SU-DHL-6 (cell line): ENCODE measurements around the gene RPL41.
A peak's percentile ranks its signal among the peaks of the same experiment; 100 is the strongest.

Experiments used
- H2AFZ ChIP-seq: fragments of 200-600 bp; sonication (generic); 2 replicates; pipeline ENCODE4 v1.6.1; 2014; ENCODE audit warnings: low read depth, mild to moderate bottlenecking, moderate library complexity, mixed read lengths, antibody characterized with exemption, low read length; ENCODE audit not compliant: severe bottlenecking
- H3F3A ChIP-seq: fragments of 200-600 bp; shearing (Covaris generic); 2 replicates; pipeline ENCODE4 v1.6.0; 2016; ENCODE audit warnings: antibody characterized with exemption, mild to moderate bottlenecking; ENCODE audit not compliant: insufficient read depth
- H3K27ac ChIP-seq: fragments of 200-600 bp; sonication (generic); 2 replicates; pipeline ENCODE4 v1.5.1; 2016; ENCODE audit warnings: low read depth, mild to moderate bottlenecking, low read length, moderate library complexity, mixed read lengths
- H3K27me3 ChIP-seq: fragments of 200-600 bp; sonication (generic), shearing (Covaris generic); 2 replicates; pipeline ENCODE4 v1.6.0; 2014; ENCODE audit warnings: mild to moderate bottlenecking, low read length
- H3K36me3 ChIP-seq: fragments of 200-600 bp; sonication (generic); 2 replicates; pipeline ENCODE4 v1.6.1; 2014; ENCODE audit warnings: mild to moderate bottlenecking, low read length, mixed read lengths
- H3K4me2 ChIP-seq: fragments of 300-600, 200-600 bp; shearing (Covaris generic), sonication (generic); 2 replicates; pipeline ENCODE4 v1.6.0; 2014; ENCODE audit warnings: low read length, low read depth, mild to moderate bottlenecking; ENCODE audit not compliant: poor library complexity, severe bottlenecking
- H3K4me3 ChIP-seq: fragments of 200-600 bp; sonication (generic); 2 replicates; pipeline ENCODE4 v1.5.1; 2014; ENCODE audit warnings: antibody characterized with exemption, low read length, mild to moderate bottlenecking, mixed read lengths; ENCODE audit not compliant: insufficient read depth, poor library complexity, severe bottlenecking
- H3K79me2 ChIP-seq: fragments of 200-600 bp; sonication (generic); 2 replicates; pipeline ENCODE4 v1.6.1; 2014; ENCODE audit warnings: mild to moderate bottlenecking, low read length, moderate library complexity; ENCODE audit not compliant: insufficient read depth
- H3K9ac ChIP-seq: fragments of 200-600 bp; sonication (generic); 2 replicates; pipeline ENCODE4 v1.7.0; 2014; ENCODE audit warnings: mild to moderate bottlenecking, low read length
- H3K9me2 ChIP-seq: fragments of 200-600 bp; sonication (generic); replicated peaks from 2 replicates; pipeline ENCODE4 v1.6.1; 2014; ENCODE audit warnings: low read length; ENCODE audit not compliant: insufficient read depth
- H3K9me3 ChIP-seq: fragments of 200-600 bp; sonication (generic); 2 replicates; pipeline ENCODE4 v1.6.1; 2014; ENCODE audit warnings: low read length, mixed read lengths; ENCODE audit not compliant: insufficient read depth
- H4K20me1 ChIP-seq: fragments of 200-600 bp; sonication (generic); 2 replicates; pipeline ENCODE4 v1.6.1; 2014; ENCODE audit warnings: low read depth, mild to moderate bottlenecking, antibody characterized with exemption, low read length, moderate library complexity, mixed read lengths
- CTCF ChIP-seq: fragments of 200-600 bp; sonication (generic); IDR thresholded peaks from one replicate; pipeline ENCODE4 v1.5.1; 2017; ENCODE audit warnings: antibody characterized with exemption, mild to moderate bottlenecking, low read length, moderate library complexity; ENCODE audit not compliant: insufficient read depth, poor library complexity, severe bottlenecking
- EZH2phosphoT487 ChIP-seq: fragments of 200-600 bp; sonication (generic), shearing (Covaris generic); conservative IDR thresholded peaks from 2 replicates; pipeline ENCODE4 v1.6.1; 2018; ENCODE audit warnings: mild to moderate bottlenecking, antibody characterized with exemption, low read length, moderate library complexity, mixed read lengths

The RPL41 gene

GRCh38 chr12:56159482-56160192 lies 43.2 kb downstream of the RPL41 start:
- Histone ChIP-seq H3K36me3 (0 out of 2 replicates have a peak, but pooled peaks cover 4% of the 10 kb centered on the region), H3K79me2 (peaks cover 22% of the 10 kb centered on the region), H4K20me1 (no peaks in the 10 kb centered on the region)

DNA sequence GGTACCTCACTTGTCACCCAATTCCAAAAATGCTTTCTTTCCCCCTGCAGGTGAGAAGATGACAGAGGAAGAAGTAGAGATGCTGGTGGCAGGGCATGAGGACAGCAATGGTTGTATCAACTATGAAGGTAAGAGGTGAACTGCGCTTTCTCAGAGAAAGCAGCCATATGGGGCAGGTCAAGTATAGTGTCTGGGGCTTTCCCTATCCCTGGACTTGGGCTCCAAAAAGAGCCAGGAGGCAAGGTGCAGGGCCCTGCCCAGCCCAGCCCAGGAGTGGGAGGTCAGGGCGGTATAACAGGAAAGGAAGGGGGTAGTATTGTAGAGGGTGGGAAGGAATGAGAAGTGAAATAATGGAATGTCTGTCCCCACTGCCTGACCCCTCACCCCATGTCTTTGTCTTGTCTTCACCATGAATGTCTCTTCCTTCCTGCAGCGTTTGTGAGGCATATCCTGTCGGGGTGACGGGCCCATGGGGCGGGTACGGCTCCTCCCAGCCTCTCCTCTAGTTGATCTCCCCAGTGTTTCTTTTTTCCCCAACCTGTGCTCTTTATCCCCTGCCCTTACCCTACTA lies 43.8 kb downstream of the RPL41 start:
- H3K36me3 ChIP-seq = 0 out of 2 replicates have a peak, but pooled peaks cover 4% of the 10 kb centered on the region
- peaks cover 22% of the 10 kb centered on the region for H3K79me2 ChIP-seq
- no peaks in the 10 kb centered on the region for H4K20me1 ChIP-seq

More at GRCh38 chr12:56159482-56160192, 43.2 kb downstream of the RPL41 start:
- no peaks in the 10 kb centered on the region for H3K27me3 ChIP-seq
- H3K4me3 ChIP-seq = peak overlapping the region; percentile 80
- H3K9ac ChIP-seq = peak overlapping the region; percentile 89
- H3K27ac ChIP-seq = peak overlapping the region; percentile 62
- TF ChIP-seq EZH2phosphoT487 = no peak
- TF ChIP-seq CTCF = no peak
- H3K4me2 ChIP-seq = peak overlapping the region; percentile 87
- H3K9me3 ChIP-seq = no peaks in the 10 kb centered on the region
- H3F3A ChIP-seq = peaks cover 39% of the 10 kb centered on the region
- no peaks in the 10 kb centered on the region for H3K9me2 ChIP-seq
- H2AFZ ChIP-seq = no peak overlapping the region

GRCh38 chr12:56160894-56161689 lies 44.7 kb downstream of the RPL41 start:
- Histone ChIP-seq H3K4me3 (no peak overlapping the region), H3K27ac (peak overlapping the region; percentile 62; the same call in 1 of the 2 replicates), H3K36me3 (0 out of 2 replicates have a peak, but pooled peaks cover 4% of the 10 kb centered on the region), H3K79me2 (peaks cover 22% of the 10 kb centered on the region), H2AFZ (no peak overlapping the region), H4K20me1 (no peaks in the 10 kb centered on the region), H3K9ac (no peak overlapping the region), H3K9me3 (no peaks in the 10 kb centered on the region), H3K4me2 (peak overlapping the region; percentile 87), H3K27me3 (no peaks in the 10 kb centered on the region), H3F3A (peaks cover 35% of the 10 kb centered on the region), H3K9me2 (no peaks in the 10 kb centered on the region)
- TF ChIP-seq EZH2phosphoT487 = no peak
- TF ChIP-seq CTCF = no peak

More for the DNA sequence above, 43.8 kb downstream of the RPL41 start:
- peak overlapping the region; percentile 87 for H3K4me2 ChIP-seq
- H3K4me3 ChIP-seq = no peak overlapping the region
- peaks cover 35% of the 10 kb centered on the region for H3F3A ChIP-seq
- H3K27me3 ChIP-seq = no peaks in the 10 kb centered on the region
- no peaks in the 10 kb centered on the region for H3K9me2 ChIP-seq
- no peak overlapping the region for H2AFZ ChIP-seq
- H3K9ac ChIP-seq = peak overlapping the region; percentile 89
- peak overlapping the region; percentile 62 for H3K27ac ChIP-seq
- no peaks in the 10 kb centered on the region for H3K9me3 ChIP-seq
- TF ChIP-seq CTCF = no peak
